Measurements from ENCODE around the gene DCAF10.
"Not testable (repeated sequence)": the region's sequence is repeated elsewhere in the genome, so short reads cannot be mapped to it uniquely, and the experiment has no call there.

Gene DCAF10

DNA sequence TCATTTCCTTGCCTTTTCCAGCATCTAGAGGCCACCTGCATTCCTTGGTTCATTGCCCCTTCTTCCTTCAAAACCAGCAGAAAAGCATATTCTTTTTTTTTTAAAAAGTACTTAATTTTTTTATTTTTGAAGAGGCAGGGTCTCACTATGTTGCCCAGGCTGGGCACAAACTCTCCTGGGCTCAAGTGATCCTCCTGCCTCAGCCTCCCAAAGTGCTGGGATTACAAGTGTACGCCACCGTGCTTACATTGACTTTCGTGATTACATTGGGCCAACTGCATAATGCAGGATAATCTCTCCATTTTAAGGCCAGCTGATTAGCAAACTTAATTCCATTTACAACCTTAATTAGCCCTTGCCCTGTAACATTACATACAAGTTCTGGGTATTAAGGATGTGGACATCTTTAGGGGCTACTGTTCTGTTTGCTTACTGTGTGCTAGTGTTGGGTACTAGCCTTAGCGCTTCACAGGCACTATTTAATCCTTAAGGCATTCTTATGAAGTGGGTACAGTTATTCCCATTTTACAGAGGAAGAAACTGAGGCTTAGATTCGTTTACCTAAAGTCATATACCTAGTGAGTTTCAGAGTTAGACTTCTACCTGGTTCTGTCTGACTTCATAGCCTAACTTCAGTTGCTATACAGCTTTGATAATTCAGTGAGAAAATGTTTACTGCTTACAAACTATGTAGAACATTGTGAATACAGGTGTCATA is 69.6 kb downstream of the DCAF10 start:
- DNase-seq (ENCODE audit: low read depth), result no peak

DNA sequence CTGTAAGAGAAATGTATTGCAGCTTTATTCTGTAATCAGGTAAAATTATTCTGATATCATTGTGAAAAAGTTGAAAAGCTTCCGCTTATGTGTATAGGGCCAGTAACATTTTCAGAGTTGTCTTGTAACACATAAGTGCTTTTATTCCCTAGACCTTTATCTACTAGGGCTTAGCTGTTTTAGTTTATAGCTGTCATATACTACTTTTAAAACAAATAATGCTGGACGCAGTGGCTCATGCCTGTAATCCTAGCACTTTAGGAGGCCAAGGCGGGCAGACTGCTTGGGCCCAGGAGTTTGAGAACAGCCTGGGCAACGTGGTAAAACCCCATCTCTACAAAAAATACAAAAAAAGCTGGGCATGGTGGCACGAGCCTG is 70.2 kb downstream of the DCAF10 start:
- DNase-seq (ENCODE audit: low read depth), result no peak

DNA sequence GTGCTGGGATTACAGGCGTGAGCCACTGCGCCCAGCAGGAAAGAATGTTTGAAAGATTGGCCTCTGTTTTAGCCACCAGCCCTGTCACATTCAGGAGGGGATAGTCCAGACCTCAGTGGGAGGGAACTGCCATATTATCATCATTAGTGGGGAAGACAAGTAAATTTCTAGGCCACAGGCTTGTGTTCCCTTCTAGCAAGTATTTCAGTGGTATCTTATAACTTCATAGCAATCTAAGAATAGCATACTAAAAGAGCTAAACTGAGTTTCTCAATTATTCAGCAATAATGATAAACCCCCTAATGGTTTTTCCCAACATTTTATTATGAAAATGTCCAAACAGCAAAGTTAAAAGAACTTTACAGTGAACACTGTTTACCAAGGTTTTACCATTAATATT is 73.4 kb downstream of the DCAF10 start:
- no peak for DNase-seq (ENCODE audit: low read depth)

DNA sequence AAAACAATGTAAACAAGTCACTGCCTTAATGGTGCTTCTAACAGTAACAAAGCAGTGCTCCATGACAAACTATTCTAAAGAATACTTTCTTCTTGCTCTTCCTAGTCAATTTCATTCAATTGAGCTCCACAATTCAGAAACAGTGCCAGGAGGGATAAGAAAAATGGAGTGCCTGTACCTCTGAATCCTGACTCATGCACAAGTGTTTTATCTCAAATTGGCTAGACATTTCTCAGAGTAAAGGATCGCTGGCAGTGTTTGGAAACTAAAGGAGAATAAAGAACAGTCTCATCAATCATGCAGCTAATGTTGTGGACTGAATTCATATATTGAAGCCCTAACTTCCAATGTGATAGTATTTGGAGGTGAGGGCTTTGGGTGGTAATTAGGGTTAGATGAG is 75.8 kb downstream of the DCAF10 start:
- no peak for DNase-seq (ENCODE audit: low read depth)

DNA sequence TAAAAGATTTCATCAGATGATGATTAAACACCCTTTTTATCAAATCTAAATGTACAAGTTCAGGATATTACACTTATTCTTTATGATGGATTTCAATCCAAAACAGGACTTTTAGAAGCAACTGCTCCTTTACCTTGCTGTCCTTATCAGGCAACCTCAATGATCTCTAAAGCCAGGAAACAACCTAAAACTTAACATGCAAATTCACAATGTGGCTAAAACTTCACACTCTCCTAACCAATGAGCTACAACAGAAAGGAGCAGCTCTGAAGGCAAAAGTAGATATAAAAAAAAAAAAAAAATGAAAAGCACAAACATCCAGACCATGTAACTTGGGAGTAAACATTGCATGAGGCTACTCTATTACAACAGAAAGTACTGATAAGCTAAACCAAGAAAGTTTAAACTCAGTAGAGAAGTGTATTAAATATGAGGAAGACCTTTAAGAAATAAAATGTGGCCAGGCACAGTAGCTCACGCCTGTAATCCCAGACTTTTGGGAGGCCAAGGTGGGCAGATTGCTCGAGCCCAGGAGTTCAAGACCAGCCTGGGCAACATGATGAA is 80.4 kb downstream of the DCAF10 start:
- DNase-seq (ENCODE audit: low read depth), result no peak

DNA sequence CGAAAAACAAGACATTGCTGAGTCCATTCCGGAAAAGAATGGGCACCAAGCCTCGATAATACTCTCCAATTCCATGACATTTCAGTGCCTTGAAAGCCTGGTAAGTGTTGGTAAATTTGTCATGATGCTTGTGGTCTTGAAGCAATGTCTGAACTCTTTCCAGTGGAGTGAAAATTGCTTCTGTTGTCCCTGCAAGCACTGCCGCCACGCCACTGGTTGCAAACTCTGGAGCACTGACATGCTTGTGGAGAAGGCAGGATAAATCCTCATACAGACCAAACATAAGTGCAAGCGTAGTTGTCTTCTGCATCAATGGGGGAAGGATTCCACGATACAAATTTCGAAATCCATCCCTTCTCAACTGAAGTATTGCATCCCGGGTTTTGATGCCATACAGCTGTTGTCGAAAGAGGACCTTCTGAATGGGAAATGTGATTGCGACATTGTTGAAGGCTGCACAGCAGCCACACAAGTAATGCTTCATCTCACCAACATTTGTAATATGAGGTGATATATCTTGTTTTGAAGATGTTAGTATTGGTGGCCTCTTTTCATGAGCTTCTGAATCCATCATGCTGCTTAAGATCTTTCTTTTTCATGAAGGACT is 87.5 kb downstream of the DCAF10 start:
- DNase-seq (ENCODE audit: low read depth), result not testable (repeated sequence)

DNA sequence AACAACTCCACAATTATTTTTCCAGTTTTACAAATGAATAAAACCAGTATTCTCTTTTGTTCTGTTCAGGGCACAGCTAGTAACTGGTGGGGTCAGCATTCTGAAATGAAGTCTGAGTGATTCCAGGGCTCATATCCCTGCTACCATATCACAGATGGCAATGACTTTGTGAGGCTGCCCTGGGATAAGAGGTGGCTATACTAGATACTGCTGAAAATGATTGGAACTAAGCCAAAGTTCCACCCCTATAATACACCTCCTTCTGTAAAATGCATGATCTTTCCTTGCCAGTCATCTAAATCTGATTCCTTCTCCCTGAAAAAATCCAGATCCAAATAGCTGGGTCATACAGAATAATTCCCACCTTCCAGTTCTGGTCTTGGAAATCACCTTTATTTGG is 88.9 kb downstream of the DCAF10 start:
- DNase-seq (ENCODE audit: low read depth), result no peak

DNA sequence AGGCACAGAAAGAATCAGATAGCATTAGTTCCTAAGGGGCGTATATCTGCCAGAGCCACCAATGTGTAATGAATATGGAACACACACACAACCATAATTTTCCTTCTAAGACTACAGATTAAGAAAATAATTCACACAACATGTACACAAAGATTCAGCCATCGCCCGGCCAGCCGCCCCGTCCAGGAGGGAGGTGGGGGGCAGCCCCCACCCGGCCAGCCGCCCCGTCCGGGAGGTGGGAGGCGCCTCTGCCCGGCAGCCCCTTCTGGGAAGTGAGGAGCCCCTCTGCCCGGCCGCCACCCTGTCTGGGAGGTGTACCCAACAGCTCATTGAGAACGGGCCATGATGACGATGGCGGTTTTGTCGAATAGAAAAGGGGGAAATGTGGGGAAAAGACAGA is 90.4 kb downstream of the DCAF10 start:
- DNase-seq (ENCODE audit: low read depth), result not testable (repeated sequence)

DNA sequence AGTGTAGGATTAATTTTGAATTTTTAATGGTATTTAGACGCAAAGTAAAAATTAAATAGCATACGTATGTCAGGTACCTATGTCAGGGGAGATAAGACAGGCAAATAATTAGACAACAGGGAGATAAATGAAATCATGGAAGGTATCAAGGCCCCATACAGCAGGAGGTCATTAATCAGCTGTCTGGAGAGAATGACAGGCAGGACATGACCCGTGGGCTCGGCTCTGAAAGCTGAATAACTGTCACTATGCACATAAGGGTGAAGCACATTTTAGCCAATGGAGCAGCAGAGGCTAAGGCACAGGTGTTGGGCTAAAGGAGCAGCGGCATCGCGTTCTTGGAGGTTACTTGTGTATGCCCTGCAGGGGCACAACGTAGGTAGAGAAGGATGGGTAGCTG is 91.5 kb downstream of the DCAF10 start:
- DNase-seq (ENCODE audit: low read depth), result no peak

DNA sequence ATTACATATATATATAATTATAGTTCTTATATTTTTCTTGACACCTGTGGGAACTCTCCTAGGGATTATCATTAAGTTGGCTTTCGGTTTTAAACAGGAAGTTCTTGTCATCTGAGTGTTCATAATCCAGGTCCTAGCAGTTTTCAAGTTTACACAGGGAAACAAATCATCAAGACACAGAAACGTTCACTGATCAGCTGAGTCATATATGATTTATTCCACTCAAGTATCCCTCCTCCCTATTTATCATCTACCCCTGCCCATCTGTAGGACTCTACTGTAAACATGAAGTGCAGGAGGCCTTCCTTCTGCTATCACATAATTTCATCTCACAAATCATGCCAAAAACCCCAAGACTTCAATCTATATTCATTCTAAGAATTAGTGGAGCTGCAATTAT is 97.1 kb downstream of the DCAF10 start:
- no peak for DNase-seq (ENCODE audit: low read depth)

DNA sequence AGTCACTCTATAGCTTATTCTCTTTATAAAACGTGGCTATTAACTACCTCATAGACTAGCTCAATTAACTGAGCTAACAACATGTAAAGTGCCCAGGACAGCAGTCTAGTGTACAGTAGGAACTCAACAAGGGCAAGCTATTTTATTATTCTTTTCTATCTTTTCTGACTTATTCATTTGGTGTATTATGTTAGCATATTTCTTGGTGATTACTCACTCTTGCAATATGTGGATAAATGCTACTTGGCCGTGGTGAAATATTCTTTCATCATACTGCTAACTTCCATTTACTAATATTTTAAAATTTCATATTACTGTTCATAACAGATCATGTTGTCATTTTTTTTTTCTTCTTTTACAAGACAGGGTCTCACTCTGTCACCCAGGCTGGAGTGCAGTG is 98.4 kb downstream of the DCAF10 start:
- no peak for DNase-seq (ENCODE audit: low read depth)

DNA sequence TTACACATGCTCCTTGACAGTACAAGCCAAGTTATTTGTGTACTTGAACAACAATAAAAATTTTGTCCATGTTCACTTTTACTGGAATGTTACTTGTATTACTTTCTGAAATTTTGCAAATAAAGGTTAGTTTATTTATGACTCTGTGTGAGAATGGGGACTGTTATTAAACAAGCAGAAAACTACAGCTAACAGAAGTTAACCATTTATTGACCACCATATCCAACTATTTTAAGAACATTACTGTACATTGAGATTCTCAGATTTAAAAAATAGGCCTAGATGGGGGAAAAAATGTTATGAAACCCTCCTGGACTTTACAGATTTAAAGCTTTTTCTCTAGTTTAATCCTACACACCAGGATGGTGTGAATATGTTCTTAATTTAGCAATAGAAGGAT is 101.5 kb downstream of the DCAF10 start:
- no peak for DNase-seq (ENCODE audit: low read depth)

DNA sequence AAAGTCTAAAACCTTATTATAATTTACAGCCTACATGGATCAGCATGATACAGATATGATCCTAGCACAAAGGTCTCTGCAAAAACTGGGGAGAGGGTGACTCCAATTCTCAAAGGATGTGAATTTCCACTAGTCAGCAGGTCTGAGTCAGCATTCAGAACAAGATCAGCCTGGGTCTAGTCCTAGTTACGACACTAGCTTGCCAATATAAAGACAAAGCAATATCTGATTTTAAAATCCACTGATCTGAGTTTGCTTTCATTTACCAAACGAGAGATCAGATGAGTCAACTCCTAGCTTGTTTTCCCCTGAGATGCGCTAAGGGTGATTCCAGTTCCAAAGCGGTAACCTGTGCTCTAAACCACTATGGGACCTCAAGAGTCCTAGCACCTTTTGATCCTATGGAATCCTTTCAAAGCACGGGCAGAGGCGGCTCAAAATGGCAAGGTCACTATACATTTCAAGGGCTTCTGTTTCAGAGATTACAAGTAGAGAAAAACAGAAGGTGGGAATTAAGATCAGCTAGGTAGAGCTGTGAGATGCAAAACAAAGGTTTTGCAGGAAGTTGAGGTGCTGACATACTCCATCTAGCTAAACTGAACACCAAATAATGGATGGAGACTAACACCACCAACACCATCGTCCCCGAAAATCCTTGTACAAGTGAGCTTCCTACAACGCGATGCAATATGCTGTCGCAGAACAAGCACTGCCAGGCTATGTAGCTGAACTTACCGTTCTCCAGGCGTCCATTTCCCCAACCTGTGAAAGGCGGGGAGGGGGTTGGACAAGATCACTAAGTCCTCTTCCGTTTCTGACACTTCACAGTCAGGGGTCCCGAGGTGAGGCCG is 102.4 kb downstream of the DCAF10 start:
- peak; percentile 5 for DNase-seq (ENCODE audit: low read depth)

DNA sequence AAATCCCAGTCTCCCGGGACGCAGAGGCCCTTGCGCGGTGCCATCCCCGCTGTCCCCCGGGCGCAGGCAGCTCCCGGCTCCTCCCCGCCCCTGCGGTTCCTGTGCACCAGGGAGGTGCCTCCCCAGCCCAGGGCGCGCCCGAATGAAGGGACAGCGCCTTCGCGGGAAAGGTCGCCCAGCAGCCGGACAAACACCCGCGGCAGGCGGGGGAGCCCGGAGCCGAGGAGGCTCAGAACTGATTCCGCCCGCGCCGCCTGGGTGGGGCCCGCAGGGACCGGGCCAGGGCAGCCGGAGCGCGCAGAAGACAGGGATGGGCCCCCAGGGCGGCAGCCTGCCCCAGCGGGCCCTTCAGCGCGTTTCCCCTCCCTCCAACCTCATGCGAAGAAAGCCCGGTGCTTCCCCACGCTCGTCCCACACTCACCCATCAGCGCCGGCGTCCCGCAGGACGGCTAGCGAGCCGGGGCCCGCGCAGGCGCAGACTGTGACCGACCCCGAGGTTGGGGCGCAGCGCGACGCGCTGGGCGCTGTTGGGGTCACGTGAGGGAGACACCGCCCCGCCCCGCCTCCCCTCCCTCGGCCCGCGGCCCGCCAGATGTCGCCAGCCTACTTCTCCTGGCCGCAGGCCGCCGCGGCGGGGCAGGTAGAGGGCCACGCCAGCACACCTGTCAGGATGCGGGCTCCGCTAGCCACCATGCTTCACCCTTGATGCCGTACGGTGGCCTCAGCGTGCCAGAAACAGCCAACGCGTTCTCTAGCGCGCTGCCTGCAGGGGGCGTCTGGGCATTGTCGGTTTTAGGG is 103.2 kb downstream of the DCAF10 start, which contains the start of gene SLC25A51:
Gene SLC25A51 (minus strand): TSS at position 481 of the 798 bp plus-strand sequence. CDS start 15,577 bp downstream, outside the sequence.
- DNase-seq (ENCODE audit: low read depth), result peak; percentile 87

DNA sequence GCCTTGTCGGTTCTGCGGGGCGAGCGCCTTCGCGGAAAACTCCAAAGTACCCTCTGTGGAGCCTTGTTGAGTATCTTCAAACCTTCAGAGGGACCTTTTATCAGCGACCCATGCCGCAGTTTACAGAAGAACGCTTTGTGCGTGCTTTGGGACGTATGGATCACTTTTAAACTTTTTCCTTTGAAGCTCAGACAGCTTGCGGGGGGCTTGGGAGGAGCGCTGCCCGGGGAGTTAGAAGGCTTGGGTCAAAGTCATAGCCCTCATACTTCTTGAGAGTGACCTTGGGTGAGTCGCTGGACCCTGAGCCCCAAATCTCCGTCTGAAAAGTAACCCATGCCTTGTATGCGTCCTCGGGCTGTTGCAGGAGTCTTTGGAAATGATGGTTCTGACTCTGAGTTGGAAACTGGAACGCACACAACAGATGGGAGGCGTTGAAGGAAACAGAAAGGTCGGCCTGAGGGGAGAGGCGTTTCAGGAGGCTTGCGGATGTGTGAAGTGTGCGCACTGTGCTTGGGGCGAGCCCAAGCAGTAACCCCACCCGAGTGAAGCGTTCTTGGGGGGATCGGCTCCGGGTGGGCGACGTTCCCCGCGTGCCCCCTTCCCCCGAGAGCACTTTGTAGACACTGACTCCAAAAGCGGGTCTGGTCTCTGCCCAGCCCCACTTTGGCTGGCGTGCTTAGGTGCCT is 104.0 kb downstream of the DCAF10 start:
- DNase-seq (ENCODE audit: low read depth), result no peak

DNA sequence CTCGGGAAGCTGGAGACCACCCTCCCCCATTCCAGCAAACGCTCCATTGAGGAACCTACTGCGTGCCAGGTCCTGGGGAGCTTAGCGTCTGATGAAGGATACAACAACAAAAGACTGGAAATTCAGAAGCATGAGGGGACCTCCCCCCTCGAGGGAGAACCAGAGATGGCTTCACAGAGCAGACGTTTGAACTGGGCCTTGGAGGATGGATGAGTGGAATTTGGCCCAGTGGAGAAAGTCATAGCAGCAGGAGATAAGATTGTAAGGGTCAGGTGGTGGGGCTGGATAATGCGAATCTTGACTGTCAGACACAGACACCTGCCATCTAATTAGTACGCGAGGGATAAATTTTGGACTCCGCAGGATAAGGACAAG is 104.5 kb downstream of the DCAF10 start:
- DNase-seq (ENCODE audit: low read depth), result no peak

DNA sequence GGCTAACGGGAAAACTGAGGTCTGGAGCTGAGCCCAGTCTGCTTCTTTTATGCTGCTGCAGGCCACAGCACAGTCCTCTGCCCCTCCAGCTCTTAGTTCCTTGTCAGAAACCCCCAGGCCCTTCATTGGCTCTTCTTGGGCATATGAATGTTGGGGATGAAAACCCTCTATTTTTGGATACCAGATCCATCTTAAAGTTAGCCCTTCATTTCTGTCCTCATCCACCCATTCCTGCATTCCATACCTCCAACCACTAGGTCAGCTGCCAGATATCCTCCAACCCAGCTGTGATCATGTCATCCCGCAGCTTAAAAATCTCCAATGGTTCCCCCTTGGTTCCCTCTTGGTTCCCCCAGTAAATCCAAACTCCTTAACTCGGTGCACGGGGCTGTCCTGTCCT is 105.2 kb downstream of the DCAF10 start:
- DNase-seq (ENCODE audit: low read depth), result no peak

DNA sequence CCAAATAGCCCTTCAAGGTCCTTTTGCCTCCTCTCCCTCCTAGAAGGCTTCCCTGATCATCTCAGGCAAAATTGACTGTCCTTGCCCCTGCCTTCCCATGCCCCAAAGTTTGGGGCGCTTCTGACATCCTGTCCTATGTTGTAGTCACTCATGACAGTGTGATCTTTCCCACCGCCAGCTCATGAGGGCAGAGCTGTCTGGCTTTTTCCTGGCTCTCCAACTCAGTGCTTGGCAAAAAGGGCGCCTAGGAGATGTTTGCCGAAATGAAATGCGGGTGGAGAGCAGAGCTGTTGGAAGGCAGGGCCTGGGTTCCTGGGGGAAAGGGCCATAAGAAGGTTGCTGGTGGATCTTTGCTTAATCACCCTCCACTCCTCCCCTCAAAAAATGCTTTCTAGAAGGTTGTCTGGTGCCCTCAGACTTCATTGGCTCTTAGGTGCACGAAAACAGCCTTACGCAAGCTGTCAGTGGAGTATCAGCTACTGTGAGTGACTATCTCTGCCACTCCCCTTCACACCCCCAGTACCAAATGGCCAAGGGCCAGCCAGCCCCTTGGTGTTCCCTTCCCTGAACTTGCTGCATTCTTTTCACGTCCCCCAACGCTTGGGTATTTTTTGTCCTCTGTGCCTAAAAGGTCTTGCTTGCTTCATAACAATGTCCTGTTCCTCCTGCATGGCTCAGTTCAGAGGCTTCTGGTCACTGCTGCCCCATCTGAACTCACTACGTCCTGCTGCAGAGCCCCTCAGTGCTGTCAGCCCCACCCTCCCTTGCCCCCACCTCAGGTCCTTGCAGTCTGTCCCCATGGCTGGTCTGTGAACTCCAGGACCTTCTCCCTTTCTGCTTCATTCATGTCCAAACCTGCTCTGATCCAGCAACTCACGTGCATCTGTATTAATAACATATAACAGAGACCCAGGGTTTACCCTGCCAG is 106.0 kb downstream of the DCAF10 start:
- no peak for DNase-seq (ENCODE audit: low read depth)

DNA sequence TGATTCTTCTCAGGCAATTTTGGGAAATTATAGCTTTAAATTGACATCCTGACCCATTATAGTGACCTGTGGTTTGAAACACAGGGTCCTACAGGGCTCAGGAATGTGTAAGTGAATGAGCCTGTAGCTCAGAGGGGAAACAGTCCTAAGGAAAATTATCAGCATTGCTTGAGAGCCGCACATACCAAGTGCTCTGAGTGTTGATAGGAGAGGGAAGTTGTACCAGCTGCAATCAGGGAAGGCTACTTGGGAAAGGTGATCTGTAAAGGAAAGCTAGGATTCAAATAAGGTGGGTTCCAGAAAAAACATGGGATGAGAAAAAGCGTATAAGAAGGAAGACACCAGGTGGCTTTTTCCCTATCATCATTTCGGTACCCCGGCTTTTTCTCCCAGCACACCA is 107.7 kb downstream of the DCAF10 start:
- no peak for DNase-seq (ENCODE audit: low read depth)

DNA sequence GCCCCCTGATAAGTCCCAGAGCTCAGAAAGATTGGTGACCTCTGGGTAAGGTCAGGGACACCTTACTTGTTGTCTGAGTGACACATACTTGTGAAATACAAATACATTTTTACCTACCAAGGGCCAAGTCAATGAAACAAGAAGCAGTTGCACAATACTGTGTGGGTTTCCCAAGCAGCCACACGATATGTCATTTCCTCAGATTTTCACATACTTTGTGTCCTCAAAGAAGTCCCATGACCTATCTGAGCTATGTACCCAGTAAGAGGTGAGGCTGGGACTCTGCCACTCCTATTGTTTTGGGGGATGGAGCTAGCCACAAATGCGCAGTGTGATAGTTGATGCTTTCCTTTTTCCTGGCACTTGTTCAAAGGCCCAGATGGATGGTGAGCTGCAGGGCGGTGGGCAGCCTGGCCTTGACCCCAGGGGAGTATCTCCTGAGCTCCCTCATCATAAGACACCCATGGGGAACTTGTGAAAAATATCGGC is 108.1 kb downstream of the DCAF10 start:
- DNase-seq (ENCODE audit: low read depth), result no peak

Data from stimulated activated CD4-positive, alpha-beta T cell treated with anti-CD3 and anti-CD28 coated beads, Interleukin-2, amount 100 ng/mL, for 4 hours (primary cell).